ENCODE data around the gene CFTR. TPM values are rescaled to one million over a fixed set of nuclear protein-coding genes. Genes with fewer than 3 reads are reported as not detected.

The CFTR gene
- total RNA-seq, 1 donor from 2014 or later = 0.18 TPM

GRCh38 chr7:117652943-117653680 is 173.3 kb downstream of the CFTR start:
- H3K4me1 Mint-ChIP-seq (ENCODE audit: unreplicated experiment) = no peaks in the 10 kb centered on the region
- TF ChIP-seq, protein P1, sequence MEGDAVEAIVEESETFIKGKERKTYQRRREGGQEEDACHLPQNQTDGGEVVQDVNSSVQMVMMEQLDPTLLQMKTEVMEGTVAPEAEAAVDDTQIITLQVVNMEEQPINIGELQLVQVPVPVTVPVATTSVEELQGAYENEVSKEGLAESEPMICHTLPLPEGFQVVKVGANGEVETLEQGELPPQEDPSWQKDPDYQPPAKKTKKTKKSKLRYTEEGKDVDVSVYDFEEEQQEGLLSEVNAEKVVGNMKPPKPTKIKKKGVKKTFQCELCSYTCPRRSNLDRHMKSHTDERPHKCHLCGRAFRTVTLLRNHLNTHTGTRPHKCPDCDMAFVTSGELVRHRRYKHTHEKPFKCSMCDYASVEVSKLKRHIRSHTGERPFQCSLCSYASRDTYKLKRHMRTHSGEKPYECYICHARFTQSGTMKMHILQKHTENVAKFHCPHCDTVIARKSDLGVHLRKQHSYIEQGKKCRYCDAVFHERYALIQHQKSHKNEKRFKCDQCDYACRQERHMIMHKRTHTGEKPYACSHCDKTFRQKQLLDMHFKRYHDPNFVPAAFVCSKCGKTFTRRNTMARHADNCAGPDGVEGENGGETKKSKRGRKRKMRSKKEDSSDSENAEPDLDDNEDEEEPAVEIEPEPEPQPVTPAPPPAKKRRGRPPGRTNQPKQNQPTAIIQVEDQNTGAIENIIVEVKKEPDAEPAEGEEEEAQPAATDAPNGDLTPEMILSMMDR (IDR thresholded peaks at IDR 0.05; ENCODE audit: unreplicated experiment) = no peak
- no peaks in the 10 kb centered on the region for H3K36me3 Mint-ChIP-seq (ENCODE audit: low read depth, unreplicated experiment)
- H3K27me3 Mint-ChIP-seq (ENCODE audit: unreplicated experiment) = peaks cover 5% of the 10 kb centered on the region
- H3K9me3 Mint-ChIP-seq (ENCODE audit: unreplicated experiment) = no peaks in the 10 kb centered on the region
- no peak for DNase-seq (ENCODE audit: low spot score)
- no peak overlapping the region for H3K4me3 Mint-ChIP-seq (ENCODE audit: unreplicated experiment)
- H3K27ac Mint-ChIP-seq (ENCODE audit: unreplicated experiment) = no peak overlapping the region

GRCh38 chr7:117654780-117655179 is 175.0 kb downstream of the CFTR start:
- Mint-ChIP-seq H3K36me3 (ENCODE audit: low read depth, unreplicated experiment) (no peaks in the 10 kb centered on the region), H3K4me3 (ENCODE audit: unreplicated experiment) (no peak overlapping the region), H3K27ac (ENCODE audit: unreplicated experiment) (no peak overlapping the region), H3K9me3 (ENCODE audit: unreplicated experiment) (no peaks in the 10 kb centered on the region), H3K4me1 (ENCODE audit: unreplicated experiment) (no peaks in the 10 kb centered on the region), H3K27me3 (ENCODE audit: unreplicated experiment) (peaks cover 6% of the 10 kb centered on the region)
- TF ChIP-seq, protein P1 (IDR thresholded peaks at IDR 0.05; ENCODE audit: unreplicated experiment) = no peak
- no peak for DNase-seq (ENCODE audit: low spot score)

- no peaks in the 10 kb centered on the region for H3K36me3 Mint-ChIP-seq (ENCODE audit: low read depth, unreplicated experiment)
- H3K27me3 Mint-ChIP-seq (ENCODE audit: unreplicated experiment) = peaks cover 6% of the 10 kb centered on the region
- TF ChIP-seq, protein P1 (IDR thresholded peaks at IDR 0.05; ENCODE audit: unreplicated experiment) = no peak
- H3K9me3 Mint-ChIP-seq (ENCODE audit: unreplicated experiment) = no peaks in the 10 kb centered on the region
- no peak overlapping the region for H3K4me3 Mint-ChIP-seq (ENCODE audit: unreplicated experiment)
- H3K27ac Mint-ChIP-seq (ENCODE audit: unreplicated experiment) = no peak overlapping the region
- no peaks in the 10 kb centered on the region for H3K4me1 Mint-ChIP-seq (ENCODE audit: unreplicated experiment)
- DNase-seq (ENCODE audit: low spot score) = no peak
These were observed 177.0 kb downstream of the CFTR start for GRCh38 chr7:117656806-117657205.

DNA sequence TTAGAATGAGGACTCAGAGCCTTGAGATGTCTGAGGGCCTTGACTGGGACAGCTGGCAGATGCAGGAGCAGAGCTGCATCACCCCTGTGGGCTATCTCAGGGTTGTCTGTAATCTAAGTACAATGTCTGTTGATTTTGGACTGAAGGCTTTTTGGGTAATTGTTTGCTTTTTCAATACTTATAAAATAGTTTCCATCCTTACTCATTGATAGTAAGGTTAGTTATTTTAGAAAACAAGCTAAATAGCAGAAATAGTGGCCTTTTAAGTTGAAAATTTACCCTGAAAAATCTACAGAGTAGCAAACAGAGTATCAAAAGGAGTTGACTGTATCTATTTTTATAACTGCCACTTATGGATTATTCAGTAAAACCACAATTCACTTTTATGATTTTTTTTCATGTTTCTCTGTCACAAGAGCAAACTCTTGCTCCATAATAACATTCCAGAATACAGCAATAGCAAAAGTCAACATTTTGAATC is 179.7 kb downstream of the CFTR start:
- H3K9me3 Mint-ChIP-seq (ENCODE audit: unreplicated experiment) = no peaks in the 10 kb centered on the region

GRCh38 chr7:117661328-117661727 is 181.5 kb downstream of the CFTR start:
- peaks cover 3% of the 10 kb centered on the region for H3K27me3 Mint-ChIP-seq (ENCODE audit: unreplicated experiment)
- TF ChIP-seq, protein P1 (IDR thresholded peaks at IDR 0.05; ENCODE audit: unreplicated experiment) = no peak
- H3K36me3 Mint-ChIP-seq (ENCODE audit: low read depth, unreplicated experiment) = no peaks in the 10 kb centered on the region
- H3K27ac Mint-ChIP-seq (ENCODE audit: unreplicated experiment) = no peak overlapping the region
- H3K9me3 Mint-ChIP-seq (ENCODE audit: unreplicated experiment) = no peaks in the 10 kb centered on the region
- H3K4me1 Mint-ChIP-seq (ENCODE audit: unreplicated experiment) = no peaks in the 10 kb centered on the region
- H3K4me3 Mint-ChIP-seq (ENCODE audit: unreplicated experiment) = no peak overlapping the region
- no peak for DNase-seq (ENCODE audit: low spot score)

More for the DNA sequence above, 179.7 kb downstream of the CFTR start:
- H3K4me3 Mint-ChIP-seq (ENCODE audit: unreplicated experiment) = no peak overlapping the region
- no peak for DNase-seq (ENCODE audit: low spot score)
- H3K4me1 Mint-ChIP-seq (ENCODE audit: unreplicated experiment) = no peaks in the 10 kb centered on the region
- peaks cover 3% of the 10 kb centered on the region for H3K27me3 Mint-ChIP-seq (ENCODE audit: unreplicated experiment)
- TF ChIP-seq, protein P1 (IDR thresholded peaks at IDR 0.05; ENCODE audit: unreplicated experiment) = no peak
- no peak overlapping the region for H3K27ac Mint-ChIP-seq (ENCODE audit: unreplicated experiment)
- no peaks in the 10 kb centered on the region for H3K36me3 Mint-ChIP-seq (ENCODE audit: low read depth, unreplicated experiment)
